GM18951 (cell line): ENCODE results near the gene MPP2.

Source experiments
- POLR2A ChIP-seq: IDR thresholded peaks from 4 replicates; pipeline ENCODE4 v1.6.1; 2011; ENCODE audit warnings: mild to moderate bottlenecking; ENCODE audit not compliant: insufficient read length, insufficient read depth; ENCODE audit errors: extremely low read depth
- in situ Hi-C: fragments of 300-500 bp; cut with MboI; formaldehyde crosslinking; loops from one replicate; pipeline ENCODE4 v1.12.0; 2022; ENCODE audit warnings: low sequenced_read_pairs, mixed read lengths, inconsistent platforms; ENCODE audit not compliant: unreplicated experiment

The MPP2 gene, protein sequence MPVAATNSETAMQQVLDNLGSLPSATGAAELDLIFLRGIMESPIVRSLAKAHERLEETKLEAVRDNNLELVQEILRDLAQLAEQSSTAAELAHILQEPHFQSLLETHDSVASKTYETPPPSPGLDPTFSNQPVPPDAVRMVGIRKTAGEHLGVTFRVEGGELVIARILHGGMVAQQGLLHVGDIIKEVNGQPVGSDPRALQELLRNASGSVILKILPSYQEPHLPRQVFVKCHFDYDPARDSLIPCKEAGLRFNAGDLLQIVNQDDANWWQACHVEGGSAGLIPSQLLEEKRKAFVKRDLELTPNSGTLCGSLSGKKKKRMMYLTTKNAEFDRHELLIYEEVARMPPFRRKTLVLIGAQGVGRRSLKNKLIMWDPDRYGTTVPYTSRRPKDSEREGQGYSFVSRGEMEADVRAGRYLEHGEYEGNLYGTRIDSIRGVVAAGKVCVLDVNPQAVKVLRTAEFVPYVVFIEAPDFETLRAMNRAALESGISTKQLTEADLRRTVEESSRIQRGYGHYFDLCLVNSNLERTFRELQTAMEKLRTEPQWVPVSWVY

DNA sequence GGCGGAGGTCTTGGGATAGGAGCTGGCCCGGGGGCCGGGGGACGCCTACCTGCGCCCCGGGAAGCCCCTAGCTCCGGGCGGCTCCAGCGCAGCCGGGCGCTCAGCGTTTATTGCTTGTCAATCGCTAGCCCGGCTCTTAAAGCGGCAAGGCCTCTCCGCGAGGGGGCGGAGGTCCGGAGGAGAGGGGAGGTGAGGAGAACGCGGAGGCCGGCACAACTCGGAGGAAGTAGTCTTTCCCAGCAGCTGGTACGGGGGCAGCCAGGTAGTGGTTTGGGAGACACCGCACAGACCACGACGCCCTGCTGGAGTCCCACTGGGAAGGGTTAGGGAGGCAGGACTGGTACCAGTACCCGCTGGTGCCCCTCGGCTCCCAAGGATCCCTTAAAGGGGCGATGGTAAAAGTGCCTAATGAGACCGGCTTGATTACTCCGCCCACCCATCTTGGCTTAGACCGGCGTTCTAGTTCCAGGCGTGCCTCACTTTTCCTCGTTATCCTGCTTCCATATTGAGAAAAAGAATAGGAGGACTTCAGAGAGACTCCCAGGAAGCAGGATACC, at the start of gene MPP2:
Gene MPP2, minus strand, starts transcription at position 112 of the 557 bp plus-strand sequence. CDS start 3,076 bp downstream, outside the sequence.
- no peak for TF ChIP-seq POLR2A
- in situ Hi-C loops, result no loop called here

DNA sequence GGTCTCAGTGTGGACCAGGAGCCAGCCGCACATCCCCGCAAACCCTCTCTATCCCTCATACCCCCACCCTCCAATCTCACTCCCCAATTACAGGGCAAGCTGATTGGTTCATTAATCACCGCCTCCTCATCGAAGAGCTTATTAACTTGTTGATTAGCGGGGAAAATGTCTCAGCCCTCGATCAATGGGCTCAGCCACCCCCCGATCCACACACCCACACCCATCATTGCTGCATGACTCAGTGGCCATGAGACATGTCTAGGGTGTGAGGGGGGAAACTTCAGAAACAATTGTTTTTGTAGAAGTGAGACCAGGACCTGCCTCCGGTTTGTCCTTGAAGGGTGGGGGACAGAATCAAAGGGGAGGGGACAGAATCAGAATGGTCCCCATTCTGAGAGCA, 48.9 kb upstream of the MPP2 start:
- no peak for TF ChIP-seq POLR2A
- in situ Hi-C loops, result no loop called here

DNA sequence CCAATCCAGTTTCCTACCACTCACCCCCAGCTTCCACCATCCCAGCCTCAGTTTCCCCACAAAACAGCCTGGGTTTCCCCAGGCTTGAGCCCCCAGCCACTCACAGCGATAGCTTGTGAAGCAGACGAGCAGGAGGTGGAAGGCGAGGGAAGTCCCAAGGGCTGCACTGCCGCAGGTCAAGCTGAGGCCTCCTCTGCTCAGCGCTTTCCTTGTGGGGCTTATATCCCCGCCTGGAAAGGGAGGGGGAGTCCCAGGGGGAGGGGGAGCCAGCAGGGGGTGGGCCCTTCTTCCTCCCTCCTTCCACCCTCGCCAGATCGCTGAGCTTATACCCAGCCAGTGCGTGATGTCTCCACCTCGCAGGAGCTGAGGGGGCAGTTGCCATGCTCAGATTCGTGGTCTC, 46.4 kb upstream of the MPP2 start, which contains the start of gene PYY:
Gene PYY, minus strand, starts transcription at position 195 of the 400 bp plus-strand sequence. CDS start 457 bp downstream, outside the sequence.
- TF ChIP-seq POLR2A, result no peak
- in situ Hi-C loops, result no loop called here

DNA sequence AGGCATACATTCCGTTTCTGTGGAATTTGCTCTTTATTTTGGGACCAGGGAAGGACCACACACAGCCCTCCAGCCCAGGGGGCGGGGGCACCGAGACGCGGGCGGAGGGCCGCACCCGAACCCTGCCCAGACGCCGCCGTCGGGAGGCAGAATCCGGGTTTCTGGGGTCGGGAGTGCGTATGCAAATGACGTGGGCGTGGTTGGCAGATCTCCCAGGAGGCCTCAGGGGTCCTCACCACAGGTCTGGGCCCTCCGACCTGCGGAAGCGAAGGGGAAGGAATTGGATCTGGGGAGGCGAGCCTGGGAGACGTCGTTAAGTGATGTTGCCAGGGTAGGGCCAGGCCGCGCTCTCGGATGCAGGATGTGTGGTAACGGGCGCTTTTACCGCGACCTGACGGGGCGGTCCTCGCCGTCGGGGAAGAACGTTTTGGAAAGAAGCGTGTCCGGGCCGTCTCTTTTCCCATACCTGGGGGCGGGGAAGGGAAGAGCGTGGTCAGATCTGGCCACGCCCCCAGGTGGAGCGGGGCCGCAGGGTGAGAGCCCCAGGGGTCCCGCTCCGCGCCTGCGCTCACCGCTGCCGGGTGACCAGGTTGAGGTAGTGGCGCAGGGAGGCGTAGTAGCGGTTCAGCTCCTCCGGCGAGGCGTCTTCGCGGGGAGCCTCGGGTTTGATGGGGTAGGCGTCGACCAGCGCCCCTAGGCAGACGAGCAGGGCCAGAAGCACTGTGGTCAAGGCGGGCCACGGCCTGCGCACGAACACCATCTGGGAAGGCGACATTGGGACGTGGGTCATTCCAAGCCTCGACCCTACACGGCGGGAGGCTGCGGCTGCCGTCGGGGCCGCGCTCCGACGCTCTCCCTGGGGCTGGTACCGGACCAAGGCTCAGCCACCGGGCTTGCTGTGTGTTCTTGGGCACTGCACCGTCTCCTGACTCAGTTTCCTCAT, 45.7 kb upstream of the MPP2 start:
- in situ Hi-C loops, result no loop called here
- no peak for TF ChIP-seq POLR2A

DNA sequence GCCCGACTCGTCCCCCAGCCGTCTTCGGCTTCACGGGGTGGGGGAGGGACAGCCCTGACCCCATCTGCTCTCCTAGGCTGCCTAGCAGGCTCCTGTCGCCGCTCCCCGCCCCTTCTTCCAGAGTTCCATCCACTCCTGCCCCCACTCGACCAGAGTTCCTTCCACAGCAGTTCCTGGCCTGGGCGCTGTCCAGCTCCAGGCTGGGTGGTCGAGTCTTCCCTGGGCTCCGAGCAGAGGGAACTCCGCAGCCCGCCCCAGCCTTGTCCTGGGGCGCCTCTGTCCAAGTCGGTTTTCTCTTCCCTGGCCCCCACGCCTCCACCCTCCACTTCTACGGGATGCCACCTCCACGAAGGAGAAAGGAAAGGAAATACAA, 45.0 kb upstream of the MPP2 start:
- in situ Hi-C loops, result no loop called here
- TF ChIP-seq POLR2A, result no peak

DNA sequence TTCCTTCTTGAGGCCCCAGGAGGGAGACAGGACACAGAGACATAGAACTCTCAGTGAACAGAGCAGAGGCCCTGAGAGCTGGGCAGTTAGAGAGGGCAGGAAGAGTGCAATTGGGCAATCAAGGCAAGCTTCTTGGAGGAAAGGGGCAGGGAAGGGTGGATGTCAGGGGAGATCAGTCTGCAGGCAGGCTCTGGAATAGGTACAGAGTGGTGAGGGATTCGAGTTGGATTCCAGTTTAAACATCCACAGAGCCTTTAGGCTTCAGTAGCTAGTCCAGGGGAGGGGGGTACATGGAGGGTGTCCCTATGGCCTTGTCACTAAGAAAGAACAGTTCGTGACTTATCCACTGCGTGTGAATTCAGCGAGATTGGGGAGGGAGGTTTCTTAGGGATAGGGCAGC, 44.4 kb upstream of the MPP2 start:
- TF ChIP-seq POLR2A, result no peak
- in situ Hi-C loops, result no loop called here

DNA sequence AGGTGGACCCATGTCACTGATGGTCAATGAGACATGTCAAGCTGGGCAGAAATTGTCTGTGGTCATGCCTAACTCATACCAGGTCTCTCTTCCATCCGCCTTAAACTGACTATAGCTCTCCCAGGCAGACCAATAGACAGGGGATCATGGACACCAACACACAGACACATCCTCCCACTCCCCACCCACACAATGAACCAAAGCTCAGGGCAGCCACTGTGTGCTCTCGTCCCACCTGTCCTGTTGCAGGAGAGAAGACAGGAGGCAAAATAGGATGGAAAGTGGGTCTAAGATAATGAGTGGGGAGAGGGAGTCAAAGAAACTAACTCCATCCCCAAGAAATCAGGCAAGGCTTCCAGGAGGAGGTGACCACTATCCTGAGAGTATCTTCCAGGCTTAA, 43.2 kb upstream of the MPP2 start:
- in situ Hi-C loops, result no loop called here
- no peak for TF ChIP-seq POLR2A

DNA sequence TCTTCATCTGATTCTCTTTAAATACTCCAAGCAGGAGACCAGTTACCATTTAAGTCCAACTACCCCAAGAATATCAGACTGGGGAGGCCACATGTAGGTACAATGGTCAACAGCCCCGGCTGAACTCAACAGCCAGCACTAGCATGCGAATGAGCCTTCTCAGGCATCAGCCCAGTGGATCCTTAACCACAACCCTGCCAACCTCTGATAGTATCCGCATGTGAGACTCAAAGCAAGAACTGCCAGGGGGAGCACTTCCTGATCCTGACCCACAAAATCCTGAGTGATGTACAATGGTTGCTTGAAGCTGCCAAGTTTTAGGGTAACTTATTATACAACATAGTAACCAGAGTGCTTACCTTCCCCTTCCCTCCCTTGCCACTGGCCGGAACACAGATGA, 42.4 kb upstream of the MPP2 start:
- no peak for TF ChIP-seq POLR2A
- in situ Hi-C loops, result loop anchor here (25.0 kb wide), 1 partner anchor 388 kb away; the partner anchor contains the start of gene GRN

DNA sequence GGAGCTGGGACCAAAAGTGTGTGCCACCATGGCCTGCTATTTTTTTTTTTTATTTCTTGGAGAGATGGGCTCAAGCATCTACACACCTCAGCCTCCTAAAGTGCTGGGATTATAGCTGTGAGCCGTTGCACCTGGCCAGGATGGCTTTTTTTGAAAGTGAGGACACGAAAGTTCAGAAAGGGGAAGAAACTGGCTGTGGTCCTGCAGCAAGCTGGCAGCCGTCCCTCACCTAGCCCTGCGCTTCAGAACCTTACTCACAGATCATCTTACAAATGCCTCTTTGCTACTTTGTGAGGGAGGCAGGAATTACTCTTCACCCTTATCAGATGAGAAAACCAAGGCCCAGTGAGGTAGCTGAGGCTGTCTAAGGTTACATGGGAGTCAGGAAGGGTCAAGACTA, 39.4 kb upstream of the MPP2 start:
- in situ Hi-C loops, result loop anchor here (25.0 kb wide), 1 partner anchor 391 kb away; the partner anchor contains the start of gene GRN
- no peak for TF ChIP-seq POLR2A

DNA sequence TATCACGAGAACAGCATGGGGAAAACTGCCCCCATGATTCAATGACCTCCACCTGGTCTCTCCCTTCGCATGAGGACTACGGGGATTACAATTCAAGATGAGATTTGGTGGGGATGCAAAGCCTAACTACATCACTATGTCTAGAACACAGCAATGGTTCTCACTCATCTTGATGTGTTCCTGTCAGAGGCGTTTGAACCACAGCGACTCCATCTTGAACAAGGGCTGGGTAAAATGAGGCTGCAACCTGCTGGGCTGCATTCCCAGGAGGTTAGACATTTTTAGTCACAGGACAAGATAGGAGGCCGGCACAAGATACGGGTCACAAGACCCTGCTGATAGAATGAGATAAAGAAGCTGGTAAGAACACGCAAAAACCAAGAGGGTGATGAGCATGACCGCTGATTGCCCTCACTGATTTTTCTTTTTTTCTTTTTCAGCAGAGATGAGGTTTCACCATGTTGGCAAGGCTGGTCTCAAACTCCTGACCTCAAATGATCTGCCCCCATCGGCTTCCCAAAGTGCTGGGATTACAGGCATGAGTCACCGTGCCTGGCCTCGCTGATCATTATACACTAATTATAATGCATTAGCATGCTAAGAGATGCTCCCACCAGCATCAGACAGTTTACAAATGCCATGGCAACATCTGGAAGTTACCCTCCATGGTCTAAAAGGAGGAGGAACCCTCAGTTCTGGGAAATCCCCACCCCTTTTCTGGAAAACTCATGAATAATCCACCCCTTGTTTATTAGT, 37.9 kb upstream of the MPP2 start:
- no peak for TF ChIP-seq POLR2A
- in situ Hi-C loops, result loop anchor here (25.0 kb wide), 1 partner anchor 392 kb away; the partner anchor contains the start of gene GRN

DNA sequence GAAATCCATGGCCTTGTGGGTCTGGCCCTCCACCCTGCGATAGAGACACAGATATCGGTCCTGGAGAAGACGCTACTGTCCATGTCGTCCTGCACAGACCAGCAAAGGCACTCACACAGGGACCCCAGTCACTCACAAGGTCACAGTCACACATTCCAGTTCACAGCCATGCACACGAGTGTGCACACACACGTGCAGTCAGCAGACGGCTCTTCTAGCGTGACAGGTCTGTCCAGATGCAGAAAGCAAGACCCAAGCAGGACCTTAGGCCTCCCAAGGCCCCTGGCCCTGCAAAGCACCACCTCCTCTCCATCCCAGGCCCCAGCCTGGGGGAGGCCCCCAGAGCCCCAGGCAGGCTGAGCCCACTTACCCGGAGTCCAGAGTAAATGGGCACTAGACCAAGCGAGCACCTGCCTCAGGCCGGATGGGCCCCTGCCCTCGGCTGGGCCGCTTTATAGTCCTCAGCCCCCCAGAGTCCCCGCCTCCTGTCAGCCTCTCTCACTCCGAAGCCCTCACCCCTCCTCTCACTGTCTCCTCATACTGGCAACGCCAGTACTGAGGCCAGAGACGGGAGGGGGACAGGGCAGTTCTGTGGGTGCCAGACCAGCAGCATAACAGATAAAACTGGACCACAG, 34.8 kb upstream of the MPP2 start, which contains the start of gene PPY:
Gene PPY, minus strand, starts transcription at position 426 of the 635 bp plus-strand sequence. CDS start 822 bp downstream, outside the sequence.
- in situ Hi-C loops, result loop anchor here (25.0 kb wide), 1 partner anchor 395 kb away; the partner anchor contains the start of gene GRN
- no peak for TF ChIP-seq POLR2A
